WI38 (cell line): ENCODE results near the gene SLCO2A1.

Experiments
- H3K4me3 ChIP-seq: 2 replicates; pipeline ENCODE4 v1.5.1; 2011; ENCODE audit warnings: low read depth, mild to moderate bottlenecking, control low read depth, low read length
- TF ChIP-seq, protein P1 (sequence below): IDR thresholded peaks from 2 replicates; pipeline ENCODE4 v1.5.1; 2012; ENCODE audit warnings: low read depth, mild to moderate bottlenecking, control low read depth, low read length

SLCO2A1 gene

DNA sequence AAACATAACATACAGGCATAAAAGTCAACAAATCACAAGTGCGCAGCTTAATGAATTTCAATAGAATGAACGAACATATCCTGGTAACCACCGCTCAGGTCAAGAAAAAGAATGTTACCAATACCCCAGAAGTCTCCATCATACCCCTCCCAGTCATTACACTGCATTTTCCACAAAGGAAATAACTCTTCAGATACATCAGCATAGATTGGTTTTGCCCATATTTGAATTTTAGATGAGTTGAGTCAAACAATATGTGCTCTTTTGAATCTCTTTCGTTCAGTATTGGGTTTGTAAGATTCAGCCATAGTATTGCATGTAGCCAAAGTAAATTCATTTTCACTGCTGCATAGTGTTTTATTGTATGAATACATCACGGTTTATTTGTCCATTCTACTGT is 127.9 kb downstream of the SLCO2A1 start:
- H3K4me3 ChIP-seq: no peak overlapping the region
- TF ChIP-seq, protein P1, sequence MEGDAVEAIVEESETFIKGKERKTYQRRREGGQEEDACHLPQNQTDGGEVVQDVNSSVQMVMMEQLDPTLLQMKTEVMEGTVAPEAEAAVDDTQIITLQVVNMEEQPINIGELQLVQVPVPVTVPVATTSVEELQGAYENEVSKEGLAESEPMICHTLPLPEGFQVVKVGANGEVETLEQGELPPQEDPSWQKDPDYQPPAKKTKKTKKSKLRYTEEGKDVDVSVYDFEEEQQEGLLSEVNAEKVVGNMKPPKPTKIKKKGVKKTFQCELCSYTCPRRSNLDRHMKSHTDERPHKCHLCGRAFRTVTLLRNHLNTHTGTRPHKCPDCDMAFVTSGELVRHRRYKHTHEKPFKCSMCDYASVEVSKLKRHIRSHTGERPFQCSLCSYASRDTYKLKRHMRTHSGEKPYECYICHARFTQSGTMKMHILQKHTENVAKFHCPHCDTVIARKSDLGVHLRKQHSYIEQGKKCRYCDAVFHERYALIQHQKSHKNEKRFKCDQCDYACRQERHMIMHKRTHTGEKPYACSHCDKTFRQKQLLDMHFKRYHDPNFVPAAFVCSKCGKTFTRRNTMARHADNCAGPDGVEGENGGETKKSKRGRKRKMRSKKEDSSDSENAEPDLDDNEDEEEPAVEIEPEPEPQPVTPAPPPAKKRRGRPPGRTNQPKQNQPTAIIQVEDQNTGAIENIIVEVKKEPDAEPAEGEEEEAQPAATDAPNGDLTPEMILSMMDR: no peak

DNA sequence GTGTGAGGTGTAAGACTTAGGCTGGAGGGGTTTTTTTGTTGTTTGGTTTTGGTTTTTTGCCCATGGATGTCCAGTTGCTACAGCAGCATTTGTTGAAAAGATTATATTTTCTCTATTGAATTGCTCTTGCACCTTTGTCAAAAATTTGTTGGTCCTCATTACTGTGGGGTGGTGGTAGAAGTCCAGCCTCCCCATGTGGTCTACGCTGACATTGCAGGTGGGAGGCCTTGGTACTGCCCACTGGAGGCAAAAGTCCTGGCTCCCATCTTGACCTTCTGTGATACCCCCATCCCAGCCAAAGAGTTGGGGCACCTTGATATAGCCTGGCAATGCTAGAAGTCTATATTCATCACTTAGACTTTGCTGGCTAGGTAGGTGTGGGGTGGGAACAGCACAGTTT is 128.6 kb downstream of the SLCO2A1 start:
- TF ChIP-seq, protein P1: peak; percentile 15; the same call in 1 of the 2 replicates
- H3K4me3 ChIP-seq: no peak overlapping the region

GRCh38 chr3:133899311-133899710 is 130.4 kb downstream of the SLCO2A1 start:
- no peak overlapping the region for H3K4me3 ChIP-seq
- TF ChIP-seq, protein P1: no peak

GRCh38 chr3:133897547-133897946 is 132.2 kb downstream of the SLCO2A1 start:
- TF ChIP-seq, protein P1: no peak

GRCh38 chr3:133896002-133896761 is 133.5 kb downstream of the SLCO2A1 start:
- peak overlapping the region; percentile 51 for H3K4me3 ChIP-seq
- TF ChIP-seq, protein P1: no peak

More at GRCh38 chr3:133897547-133897946, 132.2 kb downstream of the SLCO2A1 start:
- no peak overlapping the region for H3K4me3 ChIP-seq

GRCh38 chr3:133895208-133896001 is 134.3 kb downstream of the SLCO2A1 start, which contains the start of gene RAB6B:
RAB6B (minus strand) TSS chr3:133895882; CDS start chr3:133895466, 416 bp downstream.
- TF ChIP-seq, protein P1: no peak
- H3K4me3 ChIP-seq: peak within 1 kb of the TSS; percentile 51
